Endothelial cell of umbilical vein (primary cell): Measurements from ENCODE around the gene SLC38A8. TPM values are rescaled to one million over a fixed set of nuclear protein-coding genes. Genes with fewer than 3 reads are reported as not detected.

Experiments used
- BruUV-seq: library from RNA; stranded (reverse); fragments of 400-500 nt; replicated peaks from 2 replicates; lab custom pipeline; 2021; lab: Mats Ljungman, UMichigan
- CTCF ChIA-PET: fragments of 300-600, 350-600 bp; sonication (Branson Sonifier 250); formaldehyde crosslinking; loops from one replicate; lab custom pipeline; 2021; ENCODE audit warnings: antibody characterized with exemption, inconsistent platforms; lab: Charles Lee
- POLR2A ChIA-PET: fragments of 300-600, 350-600 bp; sonication (Branson Sonifier 250); formaldehyde crosslinking; loops from one replicate; lab custom pipeline; 2021; ENCODE audit warnings: antibody characterized with exemption, inconsistent platforms; lab: Charles Lee
- DNase-seq: peaks from one replicate; pipeline ENCODE4 v3.0.0-alpha.2; 2011; ENCODE audit warnings: low read depth, low spot score
- FAIRE-seq: peaks from 2 replicates; lab custom pipeline; 2011; peaks lifted over from hg19 to GRCh38; lab: Jason Lieb, UNC
- H2AFZ ChIP-seq: 2 replicates; pipeline ENCODE4 v1.6.0; 2012; ENCODE audit warnings: low read depth, low read length, control low read depth, inconsistent platforms
- H3K27ac ChIP-seq: 2 replicates; pipeline ENCODE4 v1.5.1; 2011; ENCODE audit warnings: low read depth, mild to moderate bottlenecking, control low read depth, low read length, moderate library complexity; ENCODE audit not compliant: insufficient read depth
- H3K27me3 ChIP-seq, 2 experiments: 2 replicates each; pipeline versions ENCODE4 v1.6.0 to v1.6.1; 2011; ENCODE audit warnings: low read length in 2 of 2, mixed read lengths in 1 of 2; ENCODE audit not compliant: control insufficient read depth in 2 of 2, insufficient read depth in 2 of 2
- H3K36me3 ChIP-seq, 2 experiments: 2 replicates in 1 of 2; 3 replicates in 1 of 2; pipeline ENCODE4 v1.5.1; 2011; ENCODE audit warnings: low read length in 2 of 2, mild to moderate bottlenecking in 1 of 2, moderate library complexity in 1 of 2; ENCODE audit not compliant: control insufficient read depth in 2 of 2, insufficient read depth in 2 of 2; ENCODE audit errors: extremely low read depth in 1 of 2
- H3K4me1 ChIP-seq: 3 replicates; pipeline ENCODE4 v1.5.1; 2011; ENCODE audit warnings: mild to moderate bottlenecking, low read length; ENCODE audit not compliant: control insufficient read depth, insufficient read depth; ENCODE audit errors: extremely low read depth
- H3K4me2 ChIP-seq: 2 replicates; pipeline ENCODE4 v1.6.1; 2011; ENCODE audit warnings: low read length, control low read depth, mixed read lengths; ENCODE audit not compliant: insufficient read depth
- H3K4me3 ChIP-seq, 3 experiments: fragments of 200-600 bp in 1 of 3; sonication (generic), shearing (Covaris generic) in 1 of 3; replicated peaks in 1 of 3; 2 replicates each; pipeline ENCODE4 v1.5.1; 2011 to 2016; ENCODE audit warnings: control low read depth in 3 of 3, low read length in 3 of 3, mild to moderate bottlenecking in 2 of 3, inconsistent platforms in 1 of 3, low read depth in 1 of 3, moderate library complexity in 1 of 3; ENCODE audit not compliant: insufficient read depth in 1 of 3
- H3K79me2 ChIP-seq: 2 replicates; pipeline ENCODE4 v1.6.0; 2012; ENCODE audit warnings: low read length, inconsistent platforms; ENCODE audit not compliant: control insufficient read depth, insufficient read depth
- H3K9ac ChIP-seq: replicated peaks from 2 replicates; pipeline ENCODE3; 2011; ENCODE audit warnings: low read length, control low read depth; ENCODE audit not compliant: insufficient read depth; ENCODE audit errors: extremely low read depth
- H3K9me1 ChIP-seq: replicated peaks from 3 replicates; pipeline ENCODE4 v1.6.0; 2011; ENCODE audit warnings: mild to moderate bottlenecking, low read length; ENCODE audit not compliant: control insufficient read depth, insufficient read depth; ENCODE audit errors: extremely low read depth
- H3K9me3 ChIP-seq: replicated peaks from 2 replicates; pipeline ENCODE4 v1.5.1; 2012; ENCODE audit warnings: low read length, inconsistent platforms; ENCODE audit not compliant: control insufficient read depth, insufficient read depth
- H4K20me1 ChIP-seq: replicated peaks from 2 replicates; pipeline ENCODE3; 2011; ENCODE audit warnings: mild to moderate bottlenecking, low read length; ENCODE audit not compliant: control insufficient read depth, insufficient read depth; ENCODE audit errors: extremely low read depth
- EZH2 ChIP-seq: IDR thresholded peaks from 2 replicates; pipeline ENCODE4 v1.6.1; 2012; ENCODE audit warnings: borderline replicate concordance, low read depth, mild to moderate bottlenecking, moderate library complexity, low read length, inconsistent platforms; ENCODE audit not compliant: severe bottlenecking
- FOS ChIP-seq: IDR thresholded peaks from 2 replicates; pipeline ENCODE4 v1.6.1; 2011; ENCODE audit warnings: mild to moderate bottlenecking, low read length, moderate library complexity, borderline replicate concordance; ENCODE audit not compliant: insufficient read depth
- MYC ChIP-seq: IDR thresholded peaks from one replicate; pipeline ENCODE4 v1.6.1; 2011; ENCODE audit warnings: mild to moderate bottlenecking, low read depth, low read length
- POLR2A ChIP-seq: IDR thresholded peaks from 2 replicates; pipeline ENCODE4 v1.6.1; 2012; ENCODE audit warnings: low read depth, mild to moderate bottlenecking, control low read depth, low read length
- dilution Hi-C: fragments of 300-500 bp; cut with MboI; formaldehyde crosslinking; loops from one replicate; pipeline ENCODE4 v1.15.0; 2019; ENCODE audit warnings: low sequenced_read_pairs; ENCODE audit not compliant: extremely low pct_ligation_motif_present
- intact Hi-C: fragments of 100-400 bp; cut with micrococcal nuclease; formaldehyde crosslinking; loops from one replicate; pipeline ENCODE4 v1.10.0; 2022
- polyA plus RNA-seq, 4 experiments: library from polyadenylated mRNA; depleted of rRNA in 3 of 4; stranded (reverse) in 3 of 4; unstranded in 1 of 4; fragments of >200 nt; gene quantifications; 2 replicates each; pipeline versions ENCODE4 v1.2.1 to v1.2.3, GENCODE V29; 2011 to 2012; ENCODE audit warnings: missing spikeins in 1 of 4
- total RNA-seq: library from RNA; stranded (reverse); gene quantifications from 2 replicates; pipeline ENCODE4 v1.2.3, GENCODE V29; 2021
- TF ChIP-seq, protein P1 (sequence below), 2 donors: IDR thresholded peaks; 1 replicate in 1 of 2; 2 replicates in 1 of 2; pipeline ENCODE4 v1.5.1; 2011; ENCODE audit warnings: low read length in 2 of 2, mild to moderate bottlenecking in 2 of 2, moderate library complexity in 2 of 2, control low read depth in 1 of 2, inconsistent platforms in 1 of 2, low read depth in 1 of 2; ENCODE audit not compliant: insufficient read depth in 1 of 2; ENCODE audit errors: extremely low read depth in 1 of 2

The SLC38A8 gene
- total and polyA plus RNA-seq, 2 donors (not counting 3 experiments of a cell fraction or from before 2014, with no cell fraction given): not detected

DNA sequence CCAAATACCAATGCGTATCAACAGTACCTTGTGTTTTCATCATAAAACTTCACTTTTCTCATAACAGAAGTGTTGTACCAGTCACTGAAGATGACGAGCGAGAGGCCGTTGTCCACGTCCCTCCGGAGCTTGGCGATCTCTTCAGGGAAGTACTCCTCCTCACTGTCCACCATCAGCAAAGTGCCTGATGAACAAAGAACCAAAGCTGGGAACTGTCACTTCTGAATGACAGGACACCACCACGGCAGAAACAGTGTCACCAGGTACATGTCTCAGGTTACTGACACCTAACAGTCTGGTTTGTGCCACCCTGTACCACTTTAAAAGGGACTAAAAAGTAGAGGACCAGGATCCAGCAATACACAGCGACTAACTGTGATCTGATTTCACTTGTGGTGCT is 25.0 kb upstream of the SLC38A8 start:
- H4K20me1 ChIP-seq: no peaks in the 10 kb centered on the region
- no peak overlapping the region for H2AFZ ChIP-seq
- dilution Hi-C loops: no loop called here
- BruUV-seq: no TSS peak
- TF ChIP-seq EZH2 (no peak), MYC (no peak), POLR2A (no peak), FOS (no peak)
- no peak overlapping the region for H3K4me3 ChIP-seq
- FAIRE-seq: no peak
- ChIA-PET CTCF (interaction anchor here (0.7 to 1.0 kb wide), 2 partner anchors 17 to 111 kb away, joined by 3 to 4 read pairs; no protein-coding TSS in a partner anchor), POLR2A (no interaction called here)
- intact Hi-C loops: loop anchor here (10.0 kb wide), 1 partner anchor 417 kb away; no protein-coding TSS in a partner anchor
- H3K27me3 ChIP-seq: no peaks in the 10 kb centered on the region
- H3K9me1 ChIP-seq: no peaks in the 10 kb centered on the region
- H3K9ac ChIP-seq: no peak overlapping the region
- H3K4me1 ChIP-seq: peaks cover 26% of the 10 kb centered on the region
- H3K36me3 ChIP-seq: peaks cover 17 to 27% of the 10 kb centered on the region in 2 experiments
- DNase-seq: no peak
- no peaks in the 10 kb centered on the region for H3K9me3 ChIP-seq
- H3K79me2 ChIP-seq: peaks cover 7% of the 10 kb centered on the region
- no peak overlapping the region for H3K27ac ChIP-seq
- H3K4me2 ChIP-seq: no peak overlapping the region

DNA sequence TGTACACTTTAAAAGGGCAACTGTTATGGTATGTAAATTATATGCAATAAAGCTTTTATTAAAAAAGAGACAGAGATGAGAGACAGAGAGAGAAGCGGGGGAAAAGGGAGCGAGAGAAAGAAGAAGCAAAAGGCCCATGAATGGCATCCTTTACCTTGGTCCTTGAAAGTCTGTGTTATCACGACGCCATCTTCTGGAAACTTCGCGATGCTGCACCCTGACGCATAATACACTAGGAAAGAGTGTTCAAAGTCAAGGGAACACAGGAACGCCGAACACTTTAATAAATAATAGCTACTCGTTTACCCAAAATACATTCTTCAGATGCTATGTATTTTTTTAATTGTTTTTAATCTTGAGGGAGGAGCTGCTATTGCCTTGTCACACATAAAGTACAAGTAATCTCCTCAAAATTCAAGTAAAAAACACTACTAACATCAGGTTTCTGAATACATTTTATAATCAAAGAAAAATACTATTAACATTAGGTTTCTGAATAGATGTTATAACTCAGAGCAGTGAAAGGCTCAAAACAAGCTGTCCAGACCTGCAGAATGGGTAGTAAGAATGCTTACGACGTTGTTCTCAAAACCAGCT is 23.0 kb upstream of the SLC38A8 start:
- POLR2A ChIA-PET: no interaction called here
- FAIRE-seq: peak; percentile 59

More for the DNA sequence above, 23.0 kb upstream of the SLC38A8 start:
- peak; percentile 56 for DNase-seq
- no peak overlapping the region for H2AFZ ChIP-seq
- H3K4me3 ChIP-seq: no peak overlapping the region
- no TSS peak for BruUV-seq
- H3K4me1 ChIP-seq: peaks cover 7% of the 10 kb centered on the region
- H3K79me2 ChIP-seq: peaks cover 4% of the 10 kb centered on the region
- CTCF ChIA-PET: interaction anchor here (0.6 to 1.9 kb wide), 24 partner anchors 8 to 239 kb away, joined by 3 to 29 read pairs (median 4); partner anchors contain the start of genes MBTPS1, OSGIN1 and TAF1C
- no peak overlapping the region for H3K9ac ChIP-seq
- intact Hi-C loops: loop anchor here (1.0 to 10.0 kb wide), 2 partner anchors 97 to 419 kb away; partner anchors contain the start of gene NECAB2
- H3K27ac ChIP-seq: no peak overlapping the region
- no peaks in the 10 kb centered on the region for H4K20me1 ChIP-seq
- H3K9me3 ChIP-seq: no peaks in the 10 kb centered on the region
- no peaks in the 10 kb centered on the region for H3K9me1 ChIP-seq
- dilution Hi-C loops: no loop called here
- no peak for TF ChIP-seq POLR2A
- TF ChIP-seq, protein P1, sequence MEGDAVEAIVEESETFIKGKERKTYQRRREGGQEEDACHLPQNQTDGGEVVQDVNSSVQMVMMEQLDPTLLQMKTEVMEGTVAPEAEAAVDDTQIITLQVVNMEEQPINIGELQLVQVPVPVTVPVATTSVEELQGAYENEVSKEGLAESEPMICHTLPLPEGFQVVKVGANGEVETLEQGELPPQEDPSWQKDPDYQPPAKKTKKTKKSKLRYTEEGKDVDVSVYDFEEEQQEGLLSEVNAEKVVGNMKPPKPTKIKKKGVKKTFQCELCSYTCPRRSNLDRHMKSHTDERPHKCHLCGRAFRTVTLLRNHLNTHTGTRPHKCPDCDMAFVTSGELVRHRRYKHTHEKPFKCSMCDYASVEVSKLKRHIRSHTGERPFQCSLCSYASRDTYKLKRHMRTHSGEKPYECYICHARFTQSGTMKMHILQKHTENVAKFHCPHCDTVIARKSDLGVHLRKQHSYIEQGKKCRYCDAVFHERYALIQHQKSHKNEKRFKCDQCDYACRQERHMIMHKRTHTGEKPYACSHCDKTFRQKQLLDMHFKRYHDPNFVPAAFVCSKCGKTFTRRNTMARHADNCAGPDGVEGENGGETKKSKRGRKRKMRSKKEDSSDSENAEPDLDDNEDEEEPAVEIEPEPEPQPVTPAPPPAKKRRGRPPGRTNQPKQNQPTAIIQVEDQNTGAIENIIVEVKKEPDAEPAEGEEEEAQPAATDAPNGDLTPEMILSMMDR (IDR thresholded peaks at IDR 0.05; ENCODE audit: extremely low read depth in 1 of 2, insufficient read depth in 1 of 2, low read depth in 1 of 2, low read length in 2 of 2): peak; percentile 63 to 70
- H3K36me3 ChIP-seq: peaks cover 17 to 33% of the 10 kb centered on the region in 2 experiments
- H3K27me3 ChIP-seq: no peaks in the 10 kb centered on the region
- H3K4me2 ChIP-seq: no peak overlapping the region
